GM12801 (cell line): ENCODE data around the gene APOBR.

Experiments
- CTCF ChIP-seq: IDR thresholded peaks from one replicate; pipeline ENCODE4 v1.5.1; 2011; ENCODE audit warnings: control low read depth; ENCODE audit not compliant: insufficient read length; ENCODE audit errors: extremely low read depth

The APOBR gene

GRCh38 chr16:28494121-28494851, at the start of gene APOBR:
Gene APOBR (plus strand): TSS chr16:28494643. CDS start chr16:28494682, 39 bp downstream.
- no peak for TF ChIP-seq CTCF

- TF ChIP-seq CTCF: no peak
These were observed 20.7 kb upstream of the APOBR start for GRCh38 chr16:28473714-28474265.

- TF ChIP-seq CTCF: no peak
These were observed 19.2 kb upstream of the APOBR start for GRCh38 chr16:28475221-28475620.

- TF ChIP-seq CTCF: no peak
These were observed 17.0 kb upstream of the APOBR start for GRCh38 chr16:28477311-28477920.

GRCh38 chr16:28478506-28479180, 15.8 kb upstream of the APOBR start:
- TF ChIP-seq CTCF: no peak

- no peak for TF ChIP-seq CTCF
These were observed 12.4 kb upstream of the APOBR start for GRCh38 chr16:28482026-28482425.

- no peak for TF ChIP-seq CTCF
These were observed 8.2 kb upstream of the APOBR start for GRCh38 chr16:28486266-28486665.
